Upper lobe of left lung (tissue), 4 donors: Measurements from ENCODE around the gene SUPT6H.

Experiments
- POLR2A ChIP-seq, 4 donors: fragments of 450-650 bp; IDR thresholded peaks; one replicate each; pipeline ENCODE4 v1.5.1; 2016 to 2017; ENCODE audit warnings: antibody characterized with exemption in 4 of 4, mild to moderate bottlenecking in 2 of 4
- POLR2AphosphoS5 ChIP-seq, 2 donors: sonication (generic); formaldehyde crosslinking; IDR thresholded peaks; one replicate each; pipeline ENCODE4 v1.5.1; 2017; ENCODE audit warnings: antibody characterized with exemption in 2 of 2
- TF ChIP-seq, protein P1 (sequence below), 6 experiments: fragments of 450-650 bp in 4 of 6; fragments of 200-600 bp in 2 of 6; sonication (generic) in 2 of 6; IDR thresholded peaks; one replicate each; pipeline ENCODE4 v1.5.1; 2016 to 2019; ENCODE audit warnings: antibody characterized with exemption in 6 of 6

DNA sequence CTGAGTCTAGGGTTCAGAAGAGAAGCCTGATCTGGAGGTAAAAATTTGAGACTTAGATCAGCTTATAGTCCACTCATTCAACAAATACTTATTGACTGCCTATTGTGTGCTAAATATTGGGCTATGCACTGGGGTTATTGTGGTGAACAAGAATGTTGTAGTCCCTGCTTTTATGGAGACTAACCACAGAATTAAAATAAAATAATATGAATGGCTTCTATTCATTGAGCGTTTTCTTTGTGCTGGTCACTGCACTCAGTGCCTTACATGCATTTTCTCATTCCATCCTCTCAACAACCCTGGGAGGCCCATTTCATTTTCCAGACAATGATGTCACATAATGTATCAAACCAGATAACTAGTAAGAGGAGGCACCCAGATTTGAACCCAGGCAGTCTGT, 71.3 kb downstream of the SUPT6H start:
- TF ChIP-seq, protein P1, sequence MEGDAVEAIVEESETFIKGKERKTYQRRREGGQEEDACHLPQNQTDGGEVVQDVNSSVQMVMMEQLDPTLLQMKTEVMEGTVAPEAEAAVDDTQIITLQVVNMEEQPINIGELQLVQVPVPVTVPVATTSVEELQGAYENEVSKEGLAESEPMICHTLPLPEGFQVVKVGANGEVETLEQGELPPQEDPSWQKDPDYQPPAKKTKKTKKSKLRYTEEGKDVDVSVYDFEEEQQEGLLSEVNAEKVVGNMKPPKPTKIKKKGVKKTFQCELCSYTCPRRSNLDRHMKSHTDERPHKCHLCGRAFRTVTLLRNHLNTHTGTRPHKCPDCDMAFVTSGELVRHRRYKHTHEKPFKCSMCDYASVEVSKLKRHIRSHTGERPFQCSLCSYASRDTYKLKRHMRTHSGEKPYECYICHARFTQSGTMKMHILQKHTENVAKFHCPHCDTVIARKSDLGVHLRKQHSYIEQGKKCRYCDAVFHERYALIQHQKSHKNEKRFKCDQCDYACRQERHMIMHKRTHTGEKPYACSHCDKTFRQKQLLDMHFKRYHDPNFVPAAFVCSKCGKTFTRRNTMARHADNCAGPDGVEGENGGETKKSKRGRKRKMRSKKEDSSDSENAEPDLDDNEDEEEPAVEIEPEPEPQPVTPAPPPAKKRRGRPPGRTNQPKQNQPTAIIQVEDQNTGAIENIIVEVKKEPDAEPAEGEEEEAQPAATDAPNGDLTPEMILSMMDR (IDR thresholded peaks at IDR 0.05), result no peak
- TF ChIP-seq POLR2A (IDR thresholded peaks at IDR 0.05) (no peak), POLR2AphosphoS5 (IDR thresholded peaks at IDR 0.05) (no peak)
